ENCODE measurements around the gene ANKDD1B.
A peak's percentile ranks its signal among the peaks of the same experiment; 100 is the strongest.
"Not testable (repeated sequence)": the region's sequence is repeated elsewhere in the genome, so short reads cannot be mapped to it uniquely, and the experiment has no call there.

ANKDD1B gene

DNA sequence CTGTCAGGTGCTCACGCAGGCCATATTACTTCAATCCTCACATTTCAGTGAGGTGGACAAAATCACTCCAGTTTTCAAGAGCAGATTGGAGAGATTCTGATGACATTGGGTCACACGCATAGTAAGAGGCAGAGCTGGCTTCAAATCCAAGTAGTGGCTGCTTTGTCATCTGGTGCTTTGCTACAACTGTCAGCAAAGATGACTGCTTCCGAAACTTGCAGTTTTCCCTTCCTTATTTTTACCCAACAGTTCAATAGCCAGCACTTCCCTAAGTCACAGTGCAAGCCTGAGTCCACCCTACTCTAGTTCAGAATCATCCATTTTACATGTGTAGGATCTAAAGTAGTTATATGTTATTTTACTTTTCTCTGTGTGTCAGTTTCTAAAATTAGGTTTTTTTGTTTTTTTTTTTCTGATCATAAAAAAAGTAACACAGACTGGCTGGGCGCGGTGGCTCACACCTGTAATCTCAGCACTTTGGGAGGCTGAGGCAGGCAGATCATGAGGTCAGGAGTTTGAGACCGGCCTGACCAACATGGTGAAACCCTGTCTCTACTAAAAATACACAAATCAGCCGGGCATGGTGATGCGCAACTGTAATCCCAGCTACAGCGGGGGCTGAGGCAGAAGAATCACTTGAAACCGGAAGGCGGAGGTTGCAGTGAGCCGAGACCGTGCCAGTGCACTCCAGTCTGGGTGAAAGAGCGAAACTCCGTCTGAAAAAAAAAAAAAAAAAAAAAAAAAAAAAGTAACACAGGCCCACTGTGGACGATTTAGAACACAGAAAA, 49.6 kb downstream of the ANKDD1B start:
- no peak for DNase-seq (ENCODE audit: low read depth, low spot score)

DNA sequence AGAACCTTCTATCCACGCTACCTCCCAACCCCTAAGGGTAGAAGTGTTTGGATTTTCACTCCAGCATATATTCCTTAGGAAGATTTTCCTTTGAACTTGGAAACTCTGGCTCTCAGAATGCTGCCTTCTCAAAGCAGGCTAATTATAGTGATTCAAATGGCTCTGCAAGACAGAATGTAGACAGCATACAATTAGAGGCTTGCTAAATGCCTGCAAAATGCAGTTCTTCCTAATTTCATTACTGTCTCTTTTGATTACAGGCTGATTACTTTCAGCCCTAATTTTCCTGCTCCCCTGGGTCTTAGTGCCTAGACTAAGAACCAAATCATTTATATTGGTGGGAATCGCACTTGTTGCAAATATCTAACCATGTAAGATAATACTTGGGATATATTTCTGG, 50.8 kb downstream of the ANKDD1B start:
- DNase-seq (ENCODE audit: low read depth, low spot score), result no peak

DNA sequence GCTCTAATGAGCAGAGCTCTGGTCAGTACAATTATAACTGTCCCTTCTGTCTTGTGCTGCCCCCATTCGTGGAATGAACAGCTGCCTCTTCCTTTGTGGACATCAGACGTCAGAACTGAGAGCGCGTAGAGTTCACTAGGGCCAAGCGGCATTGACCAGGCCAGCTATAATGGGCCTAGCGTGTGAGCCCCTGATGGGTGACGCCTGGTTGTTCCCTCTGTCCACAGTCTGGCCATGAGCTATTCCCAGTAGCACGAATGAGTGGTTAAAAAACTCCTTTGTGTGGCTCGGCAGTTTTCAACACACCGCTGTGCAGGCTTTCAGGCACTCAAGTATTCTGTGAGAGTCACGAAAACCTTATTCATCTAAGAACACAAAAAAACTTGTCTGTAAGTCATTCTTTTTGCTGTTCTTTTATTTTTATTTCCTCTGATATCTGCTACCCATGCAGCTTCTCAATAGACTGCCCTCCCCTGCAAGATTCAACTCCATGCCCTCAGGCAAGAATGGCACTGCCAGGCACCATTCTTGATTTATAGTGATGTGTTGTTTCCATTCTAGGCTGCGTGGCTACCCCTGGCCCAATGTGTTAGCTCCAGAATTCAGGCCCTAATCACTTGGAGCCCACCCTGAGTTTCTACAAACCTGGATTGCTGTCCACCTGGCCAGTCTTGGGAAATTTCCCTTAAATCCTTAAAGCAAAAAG, 52.5 kb downstream of the ANKDD1B start:
- DNase-seq (ENCODE audit: low read depth, low spot score), result no peak

DNA sequence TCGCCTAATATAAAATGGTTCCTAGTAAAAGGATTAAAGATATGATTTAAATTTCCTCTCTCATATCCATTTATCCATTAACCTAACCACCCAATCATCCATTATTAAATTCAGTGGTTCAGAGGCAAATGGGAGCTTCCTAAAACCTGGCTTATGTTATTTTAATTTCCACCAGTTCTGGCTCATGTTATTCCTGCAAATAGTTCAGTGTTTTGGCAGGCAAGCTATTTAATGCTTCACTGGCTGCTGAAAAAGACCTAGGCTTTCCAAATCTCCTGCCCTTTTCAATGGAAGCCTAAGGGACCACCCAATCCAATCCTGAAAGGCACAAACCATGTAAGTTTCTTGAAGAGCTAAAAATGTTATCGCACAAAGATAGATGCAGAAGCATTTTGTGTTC, 53.7 kb downstream of the ANKDD1B start:
- DNase-seq (ENCODE audit: low read depth, low spot score), result no peak

DNA sequence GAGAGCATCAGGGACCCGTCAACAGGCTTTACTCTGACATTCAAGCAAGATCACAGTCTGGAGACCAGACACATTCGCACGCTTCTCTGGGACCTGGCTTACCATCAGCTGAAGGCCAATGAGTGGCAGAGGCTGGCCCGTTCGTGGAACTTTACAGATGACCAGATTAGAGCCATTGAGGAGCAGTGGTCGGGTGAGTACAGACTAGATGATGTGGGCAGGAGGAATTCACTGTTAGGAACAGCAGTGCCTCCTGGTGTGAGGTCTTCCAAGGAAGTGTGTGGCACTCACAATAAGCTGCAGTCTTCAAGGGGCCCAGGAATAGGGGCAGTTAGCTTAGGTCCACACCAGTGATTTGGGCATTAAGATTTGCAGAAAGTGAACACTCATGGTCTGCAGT, 55.5 kb downstream of the ANKDD1B start:
- DNase-seq (ENCODE audit: low read depth, low spot score), result no peak

DNA sequence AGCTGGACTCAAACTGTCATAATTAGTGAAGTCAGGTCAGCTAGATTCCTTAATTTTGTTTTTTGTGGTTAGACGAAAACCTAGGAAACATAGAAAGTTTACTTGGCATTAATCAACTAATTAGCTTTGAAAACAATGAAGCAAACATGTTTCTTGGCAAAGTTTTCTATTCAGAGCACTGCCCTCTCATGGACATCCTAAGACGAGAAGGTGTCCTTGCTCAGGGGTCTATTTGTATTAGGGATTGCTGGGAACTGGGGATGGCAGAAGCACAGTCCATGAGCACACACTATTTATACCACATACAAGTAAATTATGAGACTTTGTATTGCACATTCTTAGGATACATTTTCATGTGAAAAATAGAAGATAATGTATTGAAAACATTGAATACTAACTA, 56.3 kb downstream of the ANKDD1B start:
- DNase-seq (ENCODE audit: low read depth, low spot score), result no peak

DNA sequence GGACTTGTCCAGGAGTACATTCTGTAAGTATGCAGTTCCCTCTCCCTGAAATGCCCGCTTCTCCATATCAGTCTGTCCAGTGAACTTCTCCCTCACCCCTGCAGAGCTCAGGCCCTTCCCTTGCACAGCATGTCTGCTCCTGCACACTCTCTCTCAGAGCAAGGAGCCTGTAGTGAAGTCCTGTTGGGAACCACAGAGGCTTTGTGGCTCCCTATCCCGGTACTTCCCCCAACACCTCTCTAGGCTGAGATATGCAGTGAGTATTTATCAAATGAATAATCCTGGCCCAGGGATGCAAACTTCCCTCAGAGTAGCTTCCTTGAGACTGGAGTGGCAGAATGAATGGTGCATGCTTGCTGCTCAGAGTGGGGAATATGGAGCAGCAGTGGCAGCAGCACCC, 57.2 kb downstream of the ANKDD1B start:
- no peak for DNase-seq (ENCODE audit: low read depth, low spot score)

DNA sequence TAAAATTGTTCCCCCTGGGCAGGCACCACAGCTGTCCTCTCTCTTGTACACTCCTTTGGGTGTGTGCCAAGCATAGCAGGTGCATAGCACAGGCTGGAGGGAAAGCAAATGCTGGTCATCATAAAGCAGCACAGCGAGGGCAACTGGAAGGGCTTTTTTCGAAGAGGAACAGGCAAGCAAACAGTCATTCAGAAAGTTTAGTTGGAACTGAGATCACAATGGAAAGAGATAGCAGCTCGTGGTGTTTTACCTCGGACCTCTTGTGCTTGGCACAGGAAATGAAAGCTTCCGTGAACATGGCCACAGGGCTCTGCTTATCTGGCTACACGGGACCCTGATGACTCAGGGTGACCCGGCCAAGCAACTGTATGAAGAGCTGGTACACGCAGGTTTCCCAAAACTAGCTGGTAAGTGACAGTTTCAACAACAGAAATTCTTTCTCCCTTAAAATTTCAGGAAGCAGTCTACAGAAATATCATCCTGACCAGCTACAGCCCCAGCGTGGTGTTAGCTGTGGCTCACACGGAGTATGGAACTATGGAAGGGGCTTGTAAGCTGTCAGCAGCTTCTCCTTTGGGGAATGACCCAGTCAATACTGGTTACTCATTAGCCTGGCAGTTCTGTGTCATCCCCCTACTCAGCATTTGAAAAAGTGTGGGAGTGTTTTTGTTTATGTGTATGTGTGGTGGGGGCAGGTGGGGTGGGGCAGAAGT, 57.9 kb downstream of the ANKDD1B start:
- peak; percentile 3 for DNase-seq (ENCODE audit: low read depth, low spot score)

DNA sequence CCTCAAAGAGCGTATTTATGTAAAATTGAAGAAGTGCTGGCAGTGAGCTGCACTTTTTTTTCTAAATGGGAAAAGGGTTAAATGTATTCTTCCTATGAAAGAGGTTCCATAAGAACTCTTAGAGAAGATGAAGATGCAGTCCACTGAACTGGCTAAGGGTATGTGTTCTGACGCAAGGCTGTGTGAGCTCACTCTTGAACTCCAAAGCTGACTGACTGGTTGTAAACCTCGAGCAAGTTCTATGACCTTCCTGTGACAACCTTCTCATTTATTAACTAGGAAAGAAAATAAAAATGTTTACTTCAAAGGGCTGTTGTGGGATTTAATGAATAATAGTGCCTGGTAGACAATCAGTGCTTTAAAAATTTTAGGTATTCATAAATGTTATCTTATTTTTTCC, 59.3 kb downstream of the ANKDD1B start:
- no peak for DNase-seq (ENCODE audit: low read depth, low spot score)

DNA sequence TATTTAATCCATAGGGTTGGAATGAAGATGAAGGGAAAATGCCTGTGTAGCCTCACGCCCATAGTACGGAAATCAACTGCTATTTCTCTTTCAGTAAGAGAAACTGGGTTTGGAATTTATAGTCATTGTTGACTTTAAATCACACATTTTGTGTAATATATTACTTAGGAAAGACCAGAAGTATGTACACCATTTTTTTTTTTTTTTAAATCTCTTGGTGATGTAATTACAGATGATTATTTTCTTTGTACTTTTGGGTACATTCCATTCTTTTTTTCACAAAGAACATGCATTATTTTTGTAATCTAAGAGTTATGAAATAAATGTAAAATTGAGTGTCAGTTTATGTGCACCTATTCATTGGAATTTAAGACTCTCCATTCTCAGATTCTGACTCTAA, 60.3 kb downstream of the ANKDD1B start:
- no peak for DNase-seq (ENCODE audit: low read depth, low spot score)

DNA sequence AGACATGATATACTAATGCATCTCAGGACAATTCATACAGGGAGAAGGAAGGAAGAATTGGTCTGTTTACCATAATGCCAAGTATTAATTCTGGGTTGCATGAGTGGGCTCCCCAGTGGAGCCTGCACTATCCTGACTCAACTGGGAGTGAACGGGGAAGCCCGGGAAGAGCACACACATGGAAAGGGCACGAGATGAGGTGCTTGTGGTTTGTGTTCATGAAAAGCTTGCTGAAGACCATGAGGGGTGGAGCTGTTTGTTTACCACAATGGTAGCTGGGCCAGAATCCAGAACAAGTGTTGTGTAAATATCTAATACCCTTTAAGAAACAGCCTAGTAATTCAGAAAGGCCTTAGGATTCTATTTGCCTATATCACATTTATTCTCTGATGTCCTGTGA, 61.4 kb downstream of the ANKDD1B start:
- DNase-seq (ENCODE audit: low read depth, low spot score), result no peak

DNA sequence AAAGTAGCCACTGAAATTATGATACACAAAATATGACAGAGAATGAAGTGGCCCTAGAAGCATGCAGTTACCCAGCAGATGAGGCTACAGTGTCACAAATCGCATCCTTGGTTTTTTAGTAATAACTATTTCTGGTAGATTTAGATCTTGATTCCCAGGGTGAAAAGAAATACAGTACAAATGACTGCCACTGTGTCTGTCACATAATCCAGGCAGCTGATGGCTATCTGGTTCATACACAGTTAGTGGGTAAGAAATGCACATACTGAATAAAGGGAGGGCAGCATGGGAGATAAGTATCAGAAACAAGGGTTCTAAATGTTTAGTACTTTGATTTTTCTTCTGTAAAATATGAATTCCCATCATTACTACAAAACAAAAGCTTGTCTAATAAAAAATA, 64.5 kb downstream of the ANKDD1B start:
- DNase-seq (ENCODE audit: low read depth, low spot score), result no peak

DNA sequence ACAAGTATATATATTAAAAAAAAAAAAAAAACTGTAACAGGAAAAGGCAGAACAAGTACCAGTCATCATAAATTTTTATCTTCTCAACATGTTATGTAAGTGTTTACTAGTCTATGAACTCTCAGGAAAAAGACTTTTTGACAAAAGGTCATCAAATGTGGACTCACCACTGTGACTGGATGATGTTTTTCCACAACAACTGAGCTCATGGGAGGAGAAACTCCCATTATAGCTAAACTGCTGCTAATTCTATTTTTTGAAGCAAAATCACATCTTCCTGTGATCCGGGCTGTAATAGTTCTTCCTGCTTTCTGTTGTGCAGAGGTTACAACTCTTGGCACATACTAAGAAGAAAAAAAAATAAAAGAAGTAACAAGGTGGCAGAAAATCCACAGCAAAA, 66.4 kb downstream of the ANKDD1B start:
- DNase-seq (ENCODE audit: low read depth, low spot score), result no peak

DNA sequence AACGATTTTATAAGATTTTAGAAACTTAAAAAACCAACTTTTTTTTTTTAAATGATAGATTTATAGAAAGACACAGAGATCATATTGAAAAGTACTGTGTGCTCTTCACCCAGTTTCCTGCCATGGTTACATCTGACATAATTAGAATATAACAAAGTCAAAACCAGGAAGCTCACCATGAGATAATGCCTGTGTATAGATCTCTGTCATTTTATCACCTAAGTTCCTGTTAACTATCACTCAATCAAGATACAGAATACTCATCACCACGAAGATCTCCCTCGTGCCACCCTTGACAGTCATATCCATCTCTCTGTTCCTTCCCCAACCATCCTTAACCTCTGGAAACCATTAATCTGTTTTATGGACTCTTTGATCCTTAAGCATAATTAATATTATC, 66.9 kb downstream of the ANKDD1B start:
- DNase-seq (ENCODE audit: low read depth, low spot score), result no peak

DNA sequence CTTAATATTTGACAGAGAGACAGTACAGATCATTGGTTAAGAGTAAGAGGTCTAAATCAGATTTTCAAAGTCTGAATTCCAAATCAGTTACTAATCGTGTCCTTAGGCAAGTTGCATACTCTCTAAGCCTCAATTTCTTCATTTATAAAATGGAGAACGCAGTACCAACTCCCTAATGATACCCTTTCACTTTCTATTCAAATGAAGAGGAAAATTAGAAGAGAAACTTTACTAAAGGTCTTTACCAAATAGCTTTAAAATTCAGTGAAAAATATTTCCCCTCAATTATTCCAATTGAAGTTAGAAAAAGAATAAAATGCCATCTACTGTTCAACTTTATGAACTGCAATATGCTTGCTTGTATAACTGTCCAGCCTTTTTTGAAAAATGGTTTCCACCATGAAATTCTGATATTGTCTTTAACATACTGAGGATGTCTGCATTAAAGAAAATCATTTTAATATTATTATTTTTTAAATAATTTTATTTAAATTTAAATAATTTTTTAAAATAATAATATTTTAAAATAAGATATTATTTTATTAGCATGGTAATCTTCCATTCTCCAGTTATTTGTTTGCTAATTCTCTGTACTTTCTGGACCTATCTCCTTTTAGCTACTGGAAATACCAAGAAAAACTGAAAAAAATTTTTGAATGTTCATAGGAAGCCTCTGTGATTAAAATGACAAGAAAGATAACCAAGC, 70.0 kb downstream of the ANKDD1B start:
- DNase-seq (ENCODE audit: low read depth, low spot score), result no peak

DNA sequence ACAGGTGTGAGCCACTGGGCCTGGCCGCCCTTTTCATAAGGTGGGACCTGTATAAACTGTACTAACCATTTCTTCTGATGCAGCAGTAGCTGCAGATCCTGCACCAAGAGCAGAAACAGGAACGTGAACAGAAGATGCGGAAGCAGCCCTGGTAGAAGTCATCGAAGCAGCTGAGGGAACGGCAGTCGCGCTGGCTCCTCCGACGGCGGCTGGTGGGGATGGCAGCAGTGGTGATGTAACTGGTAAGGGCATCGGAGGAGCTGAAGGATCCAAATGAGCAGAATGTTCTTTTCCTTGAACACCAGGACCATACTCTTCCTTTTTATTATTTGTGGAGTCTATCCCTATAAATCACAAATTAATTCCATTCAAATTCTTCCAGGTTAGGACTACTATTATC, 73.9 kb downstream of the ANKDD1B start:
- no peak for DNase-seq (ENCODE audit: low read depth, low spot score)

DNA sequence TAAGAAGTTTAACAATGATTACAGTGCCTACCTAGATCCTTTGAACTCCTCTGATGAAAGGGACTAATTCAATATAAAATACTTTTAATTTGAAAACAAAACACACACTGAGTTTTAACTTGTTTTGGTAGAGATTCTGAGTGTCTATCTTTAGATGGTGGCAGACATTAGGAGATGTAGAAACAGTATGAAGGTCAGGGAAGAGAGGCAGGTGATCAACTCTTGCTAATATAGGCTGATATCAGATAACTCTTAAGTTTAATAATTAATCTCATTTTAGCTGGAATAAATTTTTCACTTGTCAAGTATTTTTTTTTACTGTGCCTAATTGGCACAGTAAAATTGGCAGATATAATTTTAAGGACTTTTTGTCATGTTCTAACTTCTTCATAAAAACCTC, 75.2 kb downstream of the ANKDD1B start:
- no peak for DNase-seq (ENCODE audit: low read depth, low spot score)

DNA sequence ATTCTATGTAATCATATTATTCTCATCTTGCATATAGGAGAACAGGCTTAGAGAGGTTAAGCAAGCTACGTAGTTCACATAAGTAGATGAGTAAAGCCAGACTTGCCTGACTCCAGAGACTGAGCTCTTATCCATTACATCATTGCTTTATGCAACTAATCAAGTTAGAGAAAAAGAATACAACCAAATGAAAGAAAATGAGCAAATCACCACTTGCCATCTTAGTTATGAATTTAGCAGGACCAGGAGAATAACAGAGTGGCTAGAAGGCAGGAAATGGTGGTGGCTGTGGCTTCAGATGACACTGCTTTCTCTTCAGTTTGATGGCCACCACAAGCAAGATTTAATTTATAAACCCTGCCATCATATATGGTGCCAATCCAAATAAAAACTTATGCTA, 79.4 kb downstream of the ANKDD1B start:
- no peak for DNase-seq (ENCODE audit: low read depth, low spot score)

DNA sequence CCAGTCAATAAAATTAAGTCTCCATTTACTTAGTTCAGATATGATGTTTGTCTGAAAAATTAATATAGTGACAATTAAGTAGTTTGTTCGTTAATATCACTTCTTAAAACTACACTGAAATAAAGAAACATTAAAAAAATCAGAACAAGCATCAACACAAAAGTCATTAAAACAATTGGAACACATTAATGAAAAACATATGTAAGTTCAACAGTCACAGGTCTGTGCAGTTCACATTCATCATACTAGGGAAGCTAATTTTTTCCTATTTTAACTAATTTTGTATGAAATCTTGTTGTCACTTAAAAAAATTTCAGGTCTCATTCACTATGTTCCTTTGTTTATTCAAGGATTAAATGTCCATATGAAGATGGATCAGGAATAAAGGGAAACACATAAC, 83.5 kb downstream of the ANKDD1B start:
- DNase-seq (ENCODE audit: low read depth, low spot score), result no peak

DNA sequence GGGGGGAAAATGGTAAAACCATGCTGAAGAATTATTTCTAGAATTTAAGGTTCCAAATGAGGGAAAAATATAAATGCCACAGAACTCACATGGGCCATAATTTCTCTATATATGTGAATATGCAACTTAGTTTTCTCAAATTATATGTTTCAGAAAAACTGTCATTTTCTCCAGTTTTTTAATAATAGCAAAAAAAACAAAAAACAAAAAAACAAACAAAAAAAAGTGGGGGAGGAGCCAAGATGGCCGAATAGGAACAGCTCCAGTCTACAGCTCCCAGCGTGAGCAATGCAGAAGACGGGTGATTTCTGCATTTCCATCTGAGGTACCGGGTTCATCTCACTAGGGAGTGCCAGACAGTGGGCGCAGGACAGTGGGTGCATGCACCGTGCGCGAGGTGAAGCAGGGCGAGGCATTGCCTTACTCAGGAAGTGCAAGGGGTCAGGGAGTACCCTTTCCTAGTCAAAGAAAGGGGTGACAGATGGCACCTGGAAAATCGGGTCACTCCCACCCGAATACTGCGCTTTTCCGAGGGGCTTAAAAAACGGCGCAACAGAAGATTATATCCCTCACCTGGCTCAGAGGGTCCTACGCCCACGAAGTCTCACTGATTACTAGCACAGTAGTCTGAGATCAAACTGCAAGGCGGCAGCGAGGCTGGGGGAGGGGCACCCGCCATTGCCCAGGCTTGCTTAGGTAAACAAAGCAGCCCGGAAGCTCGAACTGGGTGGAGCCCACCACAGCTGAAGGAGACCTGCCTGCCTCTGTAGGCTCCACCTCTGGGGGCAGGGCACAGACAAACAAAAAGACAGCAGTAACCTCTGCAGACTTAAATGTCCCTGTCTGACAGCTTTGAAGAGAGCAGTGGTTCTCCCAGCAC, 84.5 kb downstream of the ANKDD1B start:
- not testable (repeated sequence) for DNase-seq (ENCODE audit: low read depth, low spot score)

DNA sequence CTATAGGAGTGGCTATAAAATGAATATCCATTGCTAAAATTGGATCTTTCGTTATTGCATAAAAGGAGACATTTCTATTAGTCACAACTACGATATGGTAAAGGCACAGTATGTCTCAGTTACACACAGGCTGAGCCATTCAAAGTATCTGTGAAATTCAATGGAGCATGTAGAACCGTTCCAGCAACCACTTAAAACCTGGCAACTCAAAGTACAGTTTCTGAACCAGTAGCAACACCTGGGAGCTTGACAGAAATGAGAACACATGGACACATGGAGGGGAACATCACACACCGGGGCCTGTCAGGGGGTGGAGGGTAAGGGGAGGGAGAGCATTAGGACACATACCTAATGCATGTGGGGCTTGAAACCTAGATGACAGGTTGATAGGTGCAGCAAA, 90.6 kb downstream of the ANKDD1B start:
- no peak for DNase-seq (ENCODE audit: low read depth, low spot score)

Data from activated naive CD8-positive, alpha-beta T cell treated with anti-CD3 and anti-CD28 coated beads, Interleukin-2, amount 50 U/mL, for 16 hours (primary cell).